ENCODE data around the gene IL2RA. TPM values are rescaled to one million over a fixed set of nuclear protein-coding genes. Genes with fewer than 3 reads are reported as not detected.

IL2RA gene
- total and polyA plus RNA-seq, 4 donors, result 0.24 to 10.3 (median 3.4) TPM

GRCh38 chr10:6097063-6097462, 34.9 kb upstream of the IL2RA start:
- Histone ChIP-seq H3K27me3 (ENCODE audit: control insufficient read depth in 3 of 3, insufficient read depth in 3 of 3, low read length in 2 of 3) (no peaks in the 10 kb centered on the region), H3K9ac (ENCODE audit: insufficient read depth in 1 of 2, low read length in 2 of 2) (no peak overlapping the region), H3K4me1 (ENCODE audit: control insufficient read depth in 5 of 5, insufficient read depth in 5 of 5, low read length in 5 of 5) (peaks cover 0 to 2% (median 0%) of the 10 kb centered on the region in 5 donors), H3K9me3 (ENCODE audit: control insufficient read depth in 4 of 4, insufficient read depth in 3 of 4, low read length in 3 of 4) (no peaks in the 10 kb centered on the region), H3K4me3 (no peak overlapping the region), H3K36me3 (ENCODE audit: control insufficient read depth in 4 of 4, insufficient read depth in 4 of 4, low read length in 4 of 4) (peaks cover 4 to 17% (median 13%) of the 10 kb centered on the region in 4 donors), H3K27ac (ENCODE audit: low read depth in 1 of 2, low read length in 1 of 2) (no peak overlapping the region)
- no peak for TF ChIP-seq CTCF (IDR thresholded peaks at IDR 0.05; ENCODE audit: control extremely low read depth, extremely low read depth)
- no peak for ATAC-seq (ENCODE audit: insufficient read depth, low FRiP score)
- WGBS, 2 donors, result 95 to 97% methylated on average over 5 of the region's 5 CpGs
- DNase-seq, result no peak

GRCh38 chr10:6095810-6096570, 33.8 kb upstream of the IL2RA start:
- peaks cover 0 to 8% (median 3%) of the 10 kb centered on the region in 5 donors for H3K4me1 ChIP-seq (ENCODE audit: control insufficient read depth in 5 of 5, insufficient read depth in 5 of 5, low read length in 5 of 5)
- ATAC-seq (ENCODE audit: insufficient read depth, low FRiP score), result no peak
- H3K9ac ChIP-seq (ENCODE audit: insufficient read depth in 1 of 2, low read length in 2 of 2), result peak overlapping the region in 1 of 2 donors; percentile 5
- no peak overlapping the region for H3K27ac ChIP-seq (ENCODE audit: low read depth in 1 of 2, low read length in 1 of 2)
- H3K4me3 ChIP-seq, result no peak overlapping the region
- WGBS, 2 donors, result 78 to 83% methylated on average over 12 of the region's 12 CpGs
- H3K9me3 ChIP-seq (ENCODE audit: control insufficient read depth in 4 of 4, insufficient read depth in 3 of 4, low read length in 3 of 4), result no peaks in the 10 kb centered on the region
- DNase-seq, result no peak
- no peaks in the 10 kb centered on the region for H3K27me3 ChIP-seq (ENCODE audit: control insufficient read depth in 3 of 3, insufficient read depth in 3 of 3, low read length in 2 of 3)
- H3K36me3 ChIP-seq (ENCODE audit: control insufficient read depth in 4 of 4, insufficient read depth in 4 of 4, low read length in 4 of 4), result peaks cover 4 to 12% (median 10%) of the 10 kb centered on the region in 4 donors
- TF ChIP-seq CTCF (IDR thresholded peaks at IDR 0.05; ENCODE audit: control extremely low read depth, extremely low read depth), result no peak

- WGBS, 2 donors, result 61 to 68% methylated on average over 2 of the region's 2 CpGs
- no peak overlapping the region for H3K27ac ChIP-seq (ENCODE audit: low read depth in 1 of 2, low read length in 1 of 2)
- peaks cover 0 to 18% (median 11%) of the 10 kb centered on the region in 5 donors for H3K4me1 ChIP-seq (ENCODE audit: control insufficient read depth in 5 of 5, insufficient read depth in 5 of 5, low read length in 5 of 5)
These were observed 30.6 kb upstream of the IL2RA start for GRCh38 chr10:6092731-6093130.

More at GRCh38 chr10:6092731-6093130, 30.6 kb upstream of the IL2RA start:
- ATAC-seq (ENCODE audit: insufficient read depth, low FRiP score) (no peak), DNase-seq (no peak)
- Histone ChIP-seq H3K4me3 (no peak overlapping the region), H3K27me3 (ENCODE audit: control insufficient read depth in 3 of 3, insufficient read depth in 3 of 3, low read length in 2 of 3) (no peaks in the 10 kb centered on the region), H3K9me3 (ENCODE audit: control insufficient read depth in 4 of 4, insufficient read depth in 3 of 4, low read length in 3 of 4) (no peaks in the 10 kb centered on the region), H3K36me3 (ENCODE audit: control insufficient read depth in 4 of 4, insufficient read depth in 4 of 4, low read length in 4 of 4) (peaks cover 0 to 8% (median 4%) of the 10 kb centered on the region in 4 donors), H3K9ac (ENCODE audit: insufficient read depth in 1 of 2, low read length in 2 of 2) (no peak overlapping the region)
- no peak for TF ChIP-seq CTCF (IDR thresholded peaks at IDR 0.05; ENCODE audit: control extremely low read depth, extremely low read depth)

Measured in lung (tissue), 12 donors.